Chondrocyte (in vitro differentiated cells): ENCODE results near the gene OR6Q1. TPM values are rescaled to one million over a fixed set of nuclear protein-coding genes. Genes with fewer than 3 reads are reported as not detected.

ENCODE experiments used
- DNase-seq: peaks from one replicate; pipeline ENCODE4 v3.0.0; 2021; ENCODE audit warnings: mixed read lengths, low spot score
- H3K27ac Mint-ChIP-seq: one replicate; pipeline ENCODE4 v1.8.0; 2021; ENCODE audit warnings: mild to moderate bottlenecking, moderate library complexity, mixed read lengths; ENCODE audit not compliant: unreplicated experiment
- H3K27me3 Mint-ChIP-seq: 2 replicates; pipeline ENCODE4 v1.8.0; 2021; ENCODE audit warnings: low read depth, mixed read lengths
- H3K36me3 Mint-ChIP-seq: 2 replicates; pipeline ENCODE4 v1.8.0; 2021; ENCODE audit warnings: low read depth, mixed read lengths
- H3K4me1 Mint-ChIP-seq: 2 replicates; pipeline ENCODE4 v1.8.0; 2021; ENCODE audit warnings: low read depth, mild to moderate bottlenecking, mixed read lengths
- H3K4me3 Mint-ChIP-seq: one replicate; pipeline ENCODE4 v1.8.0; 2021; ENCODE audit warnings: mild to moderate bottlenecking, moderate library complexity, mixed read lengths; ENCODE audit not compliant: unreplicated experiment
- H3K9me3 Mint-ChIP-seq: 2 replicates; pipeline ENCODE4 v1.8.0; 2021; ENCODE audit warnings: low read depth, mixed read lengths
- total RNA-seq: library from RNA; stranded (reverse); gene quantifications from 3 replicates; pipeline ENCODE4 v1.2.1, GENCODE V29; 2021
- TF ChIP-seq, protein P1 (sequence below): fragments of 200-600 bp; sonication (generic); IDR thresholded peaks from 2 replicates; pipeline ENCODE4 v1.5.0; 2021; ENCODE audit warnings: antibody characterized with exemption, mild to moderate bottlenecking, moderate library complexity

Gene OR6Q1
- total RNA-seq, 1 donor from 2014 or later = not detected

DNA sequence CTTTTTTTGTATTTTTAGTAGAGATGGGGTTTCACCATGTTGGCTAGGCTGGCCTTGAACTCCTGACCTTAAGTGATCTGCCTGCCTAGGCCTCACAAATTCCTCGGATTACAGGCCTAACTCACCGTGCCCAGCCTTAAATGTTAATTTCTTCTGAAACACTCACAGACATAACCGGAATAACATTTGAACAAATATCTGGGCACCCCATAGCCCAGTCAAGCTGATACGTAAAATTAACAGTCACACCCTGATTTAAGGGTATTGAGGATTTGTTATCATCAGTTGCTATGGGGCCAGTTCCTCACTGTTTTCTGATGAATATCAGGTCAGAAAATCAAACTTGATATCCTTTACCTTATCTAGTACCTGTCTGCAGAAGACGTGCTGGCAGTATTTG lies 30.1 kb upstream of the OR6Q1 start:
- peaks cover 10% of the 10 kb centered on the region for H3K27me3 Mint-ChIP-seq

DNA sequence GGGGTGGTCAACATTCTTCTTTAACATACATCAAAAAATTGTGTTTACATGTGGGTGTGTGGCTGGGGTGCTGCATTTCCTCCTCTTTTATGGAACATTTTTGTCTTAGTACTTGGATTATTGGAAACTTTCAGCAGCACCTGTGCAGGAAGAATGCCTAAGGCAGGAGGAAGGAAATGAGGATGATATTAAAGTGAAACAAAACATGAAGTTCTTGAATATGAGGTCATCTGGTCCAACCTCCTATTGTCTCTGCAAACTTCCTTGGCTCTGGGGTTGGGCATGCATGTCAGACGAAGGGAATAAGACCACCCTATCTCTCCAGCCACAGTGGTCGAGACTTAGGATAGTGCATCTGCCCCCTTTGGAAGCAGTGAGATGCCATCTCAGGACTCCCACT lies 27.7 kb upstream of the OR6Q1 start:
- no peaks in the 10 kb centered on the region for H3K4me1 Mint-ChIP-seq
- no peak overlapping the region for H3K4me3 Mint-ChIP-seq
- TF ChIP-seq, protein P1, sequence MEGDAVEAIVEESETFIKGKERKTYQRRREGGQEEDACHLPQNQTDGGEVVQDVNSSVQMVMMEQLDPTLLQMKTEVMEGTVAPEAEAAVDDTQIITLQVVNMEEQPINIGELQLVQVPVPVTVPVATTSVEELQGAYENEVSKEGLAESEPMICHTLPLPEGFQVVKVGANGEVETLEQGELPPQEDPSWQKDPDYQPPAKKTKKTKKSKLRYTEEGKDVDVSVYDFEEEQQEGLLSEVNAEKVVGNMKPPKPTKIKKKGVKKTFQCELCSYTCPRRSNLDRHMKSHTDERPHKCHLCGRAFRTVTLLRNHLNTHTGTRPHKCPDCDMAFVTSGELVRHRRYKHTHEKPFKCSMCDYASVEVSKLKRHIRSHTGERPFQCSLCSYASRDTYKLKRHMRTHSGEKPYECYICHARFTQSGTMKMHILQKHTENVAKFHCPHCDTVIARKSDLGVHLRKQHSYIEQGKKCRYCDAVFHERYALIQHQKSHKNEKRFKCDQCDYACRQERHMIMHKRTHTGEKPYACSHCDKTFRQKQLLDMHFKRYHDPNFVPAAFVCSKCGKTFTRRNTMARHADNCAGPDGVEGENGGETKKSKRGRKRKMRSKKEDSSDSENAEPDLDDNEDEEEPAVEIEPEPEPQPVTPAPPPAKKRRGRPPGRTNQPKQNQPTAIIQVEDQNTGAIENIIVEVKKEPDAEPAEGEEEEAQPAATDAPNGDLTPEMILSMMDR = no peak

More for the DNA sequence above, 30.1 kb upstream of the OR6Q1 start:
- Mint-ChIP-seq H3K36me3 (no peaks in the 10 kb centered on the region), H3K27ac (no peak overlapping the region), H3K4me1 (no peaks in the 10 kb centered on the region), H3K4me3 (no peak overlapping the region), H3K9me3 (no peaks in the 10 kb centered on the region)
- TF ChIP-seq, protein P1 = no peak
- no peak for DNase-seq

DNA sequence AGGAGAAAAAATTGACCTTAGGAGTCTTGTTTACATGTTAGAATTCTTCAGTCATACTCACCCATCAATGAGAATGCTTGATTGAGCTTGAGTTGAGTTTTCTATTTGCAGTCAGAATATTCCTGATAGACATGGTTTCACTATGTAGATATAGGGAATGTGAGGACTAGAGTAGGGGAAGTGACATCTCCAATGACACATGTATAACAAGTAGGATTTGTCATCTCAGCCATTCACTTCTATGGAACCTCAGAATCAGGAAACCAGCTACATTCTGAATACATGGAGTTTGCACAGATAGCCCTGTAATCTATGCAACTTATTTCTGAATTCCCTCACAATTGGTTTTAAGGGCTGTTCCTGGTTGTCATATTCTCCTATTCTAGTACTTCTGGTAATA lies 27.2 kb upstream of the OR6Q1 start:
- DNase-seq = no peak
- Mint-ChIP-seq H3K27ac (no peak overlapping the region), H3K4me3 (no peak overlapping the region), H3K4me1 (no peaks in the 10 kb centered on the region), H3K27me3 (peaks cover 10% of the 10 kb centered on the region), H3K9me3 (no peaks in the 10 kb centered on the region), H3K36me3 (no peaks in the 10 kb centered on the region)
- TF ChIP-seq, protein P1 = no peak

More for the DNA sequence above, 27.7 kb upstream of the OR6Q1 start:
- peaks cover 10% of the 10 kb centered on the region for H3K27me3 Mint-ChIP-seq
- no peak for DNase-seq
- H3K36me3 Mint-ChIP-seq = no peaks in the 10 kb centered on the region
- no peak overlapping the region for H3K27ac Mint-ChIP-seq
- no peaks in the 10 kb centered on the region for H3K9me3 Mint-ChIP-seq

DNA sequence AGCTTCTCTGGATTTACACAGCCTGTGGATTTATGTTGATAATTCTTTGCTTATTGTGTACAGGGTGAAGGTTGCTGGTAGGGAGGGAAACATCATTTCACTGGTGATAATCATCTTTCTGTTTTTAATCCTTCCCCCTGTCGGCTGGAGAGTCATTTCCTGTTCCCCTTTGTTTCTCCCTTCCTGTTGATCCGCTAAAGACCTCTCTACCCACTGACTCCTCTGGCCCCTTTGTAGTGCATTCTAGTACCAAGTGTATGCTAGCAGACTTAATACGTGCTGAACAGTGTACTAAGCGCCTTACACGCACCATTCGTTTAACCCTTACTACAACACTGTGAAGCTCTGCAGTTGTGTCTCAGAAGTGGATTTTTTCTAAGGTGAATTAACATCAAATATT lies 26.1 kb upstream of the OR6Q1 start:
- Mint-ChIP-seq H3K27ac (no peak overlapping the region), H3K27me3 (peaks cover 10% of the 10 kb centered on the region), H3K9me3 (no peaks in the 10 kb centered on the region), H3K36me3 (no peaks in the 10 kb centered on the region), H3K4me3 (no peak overlapping the region), H3K4me1 (no peaks in the 10 kb centered on the region)
- TF ChIP-seq, protein P1 = no peak
- no peak for DNase-seq

DNA sequence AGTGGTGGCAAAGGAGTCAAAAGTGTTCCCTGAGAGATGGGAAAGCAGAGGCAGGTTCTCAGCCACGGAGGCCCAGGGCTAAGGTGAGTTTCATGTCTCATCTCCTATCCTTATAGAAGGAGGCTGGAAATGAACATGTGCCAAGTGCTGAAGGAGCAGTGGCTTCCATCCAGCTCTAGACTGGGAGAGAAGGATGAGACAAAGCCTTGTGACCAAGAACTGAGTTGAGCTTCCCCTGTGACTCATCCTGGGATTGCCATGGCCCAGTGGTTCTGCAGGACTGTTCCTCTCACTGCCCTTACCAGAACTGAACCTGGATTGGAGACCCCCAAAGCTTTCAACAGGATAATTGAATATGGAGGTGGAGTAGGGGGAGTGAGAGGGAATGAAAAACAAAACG lies 23.8 kb upstream of the OR6Q1 start:
- no peaks in the 10 kb centered on the region for H3K36me3 Mint-ChIP-seq
- no peaks in the 10 kb centered on the region for H3K4me1 Mint-ChIP-seq
- TF ChIP-seq, protein P1 = no peak
- no peak overlapping the region for H3K27ac Mint-ChIP-seq
- DNase-seq = no peak
- peaks cover 10% of the 10 kb centered on the region for H3K27me3 Mint-ChIP-seq
- H3K9me3 Mint-ChIP-seq = no peaks in the 10 kb centered on the region
- no peak overlapping the region for H3K4me3 Mint-ChIP-seq
